Tibial nerve (tissue), 4 donors: ENCODE measurements around the gene TEX22.

Source experiments
- CTCF ChIP-seq, 5 experiments: fragments of 200-600 bp in 3 of 5; fragments of 450-650 bp in 2 of 5; sonication (generic) in 3 of 5; IDR thresholded peaks; one replicate each; pipeline ENCODE4 v1.5.1; 2016 to 2019; ENCODE audit warnings: antibody characterized with exemption in 5 of 5, mild to moderate bottlenecking in 3 of 5, moderate library complexity in 2 of 5
- EP300 ChIP-seq, 2 donors: sonication (generic); formaldehyde crosslinking; IDR thresholded peaks; one replicate each; pipeline ENCODE4 v1.6.1; 2017; ENCODE audit warnings: antibody characterized with exemption in 2 of 2, mild to moderate bottlenecking in 1 of 2

DNA sequence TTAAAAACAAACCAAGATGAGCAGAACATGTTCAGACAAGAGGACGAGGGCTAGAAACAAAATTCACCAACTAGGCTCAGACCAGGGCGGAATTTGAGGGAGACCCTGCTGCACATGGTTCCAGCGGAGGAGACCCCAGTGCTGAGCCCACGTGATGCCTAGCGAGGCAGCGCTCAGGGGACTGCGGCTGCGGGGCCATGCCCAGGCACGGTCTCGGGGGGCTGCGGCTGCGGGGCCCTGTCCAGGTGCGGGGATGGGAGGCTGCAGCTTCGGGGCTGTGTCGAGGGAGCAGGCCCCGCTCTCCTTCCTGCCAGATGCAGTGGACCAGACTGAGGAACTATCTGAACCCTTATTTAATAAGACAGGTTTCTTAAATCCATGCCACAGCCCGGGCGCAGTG lies 63.6 kb downstream of the TEX22 start:
- no peak for TF ChIP-seq EP300 (IDR thresholded peaks at IDR 0.05)
- TF ChIP-seq CTCF (IDR thresholded peaks at IDR 0.05): no peak
